ENCODE results near the gene ORC5.
A peak's percentile ranks its signal among the peaks of the same experiment; 100 is the strongest.

Gene ORC5

GRCh38 chr7:104142147-104142546, 65.7 kb downstream of the ORC5 start:
- ChIA-PET POLR2A (no interaction called here), CTCF (interaction anchor here (1.7 kb wide), 1 partner anchor 568 kb away, joined by 3 read pairs; no protein-coding TSS in a partner anchor)
- TF ChIP-seq CTCF (IDR thresholded peaks at IDR 0.05; ENCODE audit: insufficient read depth, low read length, missing control alignments) = no peak
- no peak for DNase-seq (ENCODE audit: low read depth, low spot score)
- no peak overlapping the region for H3K4me3 ChIP-seq (ENCODE audit: low read depth, low read length)

GRCh38 chr7:104137971-104138370, 69.8 kb downstream of the ORC5 start:
- ChIA-PET CTCF (interaction anchor here (0.8 to 1.6 kb wide), 5 partner anchors 8 to 32 kb away, joined by 3 to 7 read pairs (median 4); no protein-coding TSS in a partner anchor), POLR2A (no interaction called here)
- no peak for TF ChIP-seq CTCF (IDR thresholded peaks at IDR 0.05; ENCODE audit: insufficient read depth, low read length, missing control alignments)
- peak; percentile 40 for DNase-seq (ENCODE audit: low read depth, low spot score)
- no peak overlapping the region for H3K4me3 ChIP-seq (ENCODE audit: low read depth, low read length)

- ChIA-PET POLR2A (no interaction called here), CTCF (interaction anchor here (0.8 to 1.6 kb wide), 2 partner anchors 12 to 23 kb away, joined by 3 to 7 read pairs; no protein-coding TSS in a partner anchor)
- no peak overlapping the region for H3K4me3 ChIP-seq (ENCODE audit: low read depth, low read length)
- TF ChIP-seq CTCF (IDR thresholded peaks at IDR 0.05; ENCODE audit: insufficient read depth, low read length, missing control alignments) = no peak
- no peak for DNase-seq (ENCODE audit: low read depth, low spot score)
Measured at GRCh38 chr7:104137511-104137910, 70.3 kb downstream of the ORC5 start.

- no peak for DNase-seq (ENCODE audit: low read depth, low spot score)
- ChIA-PET CTCF (no interaction called here), POLR2A (no interaction called here)
- H3K4me3 ChIP-seq (ENCODE audit: low read depth, low read length) = no peak overlapping the region
- TF ChIP-seq CTCF (IDR thresholded peaks at IDR 0.05; ENCODE audit: insufficient read depth, low read length, missing control alignments) = no peak
Measured at GRCh38 chr7:104136981-104137380, 70.8 kb downstream of the ORC5 start.

- no peak for DNase-seq (ENCODE audit: low read depth, low spot score)
- no peak overlapping the region for H3K4me3 ChIP-seq (ENCODE audit: low read depth, low read length)
- ChIA-PET POLR2A (no interaction called here), CTCF (interaction anchor here (1.5 kb wide), 1 partner anchor 562 kb away, joined by 6 read pairs; no protein-coding TSS in a partner anchor)
- TF ChIP-seq CTCF (IDR thresholded peaks at IDR 0.05; ENCODE audit: insufficient read depth, low read length, missing control alignments) = no peak
Measured at GRCh38 chr7:104136561-104136960, 71.3 kb downstream of the ORC5 start.

GRCh38 chr7:104135760-104136558, 71.9 kb downstream of the ORC5 start:
- no peak for DNase-seq (ENCODE audit: low read depth, low spot score)
- ChIA-PET POLR2A (no interaction called here), CTCF (interaction anchor here (1.5 kb wide), 1 partner anchor 561 kb away, joined by 6 read pairs; no protein-coding TSS in a partner anchor)
- no peak overlapping the region for H3K4me3 ChIP-seq (ENCODE audit: low read depth, low read length)
- TF ChIP-seq CTCF (IDR thresholded peaks at IDR 0.05; ENCODE audit: insufficient read depth, low read length, missing control alignments) = no peak

Data from AG04449 (cell line).